HCT116 (cell line): ENCODE measurements around the gene UNC80. TPM values are rescaled to one million over a fixed set of nuclear protein-coding genes. Genes with fewer than 3 reads are reported as not detected.

ENCODE experiments used
- ATAC-seq: fragments of 200-7000 bp; cut with Tn5 transposase; 2 replicates; pipeline ENCODE4 v1.9.1; 2020; ENCODE audit warnings: mild to moderate bottlenecking, moderate library complexity
- BruUV-seq: library from RNA; stranded (reverse); fragments of 400-500 nt; replicated peaks from 2 replicates; lab custom pipeline; 2021; lab: Mats Ljungman, UMichigan
- CTCF ChIA-PET: fragments of 300-600 bp; sonication (Branson Sonifier 250); formaldehyde crosslinking; loops from one replicate; lab custom pipeline; 2021; ENCODE audit warnings: antibody characterized with exemption; lab: Charles Lee
- POLR2A ChIA-PET: fragments of 300-600, 350-600 bp; sonication (Branson Sonifier 250); formaldehyde crosslinking; loops from one replicate; lab custom pipeline; 2021; ENCODE audit warnings: antibody characterized with exemption; lab: Charles Lee
- RAD21 ChIA-PET, 2 experiments: fragments of 300-600 bp; sonication (Branson Sonifier 250); formaldehyde crosslinking; loops; one replicate each; lab custom pipeline; 2023; ENCODE audit warnings: low total read pairs in 2 of 2; ENCODE audit not compliant: uncharacterized antibody in 2 of 2, unreplicated experiment in 2 of 2, low non-redundant PET in 1 of 2; lab: Charles Lee
- DNase-seq: peaks from one replicate; pipeline ENCODE4 v3.0.0-alpha.2; 2010; ENCODE audit warnings: low read depth, low spot score
- H2AFZ ChIP-seq: fragments of 200-600 bp; shearing (Covaris generic), sonication (generic); 2 replicates; pipeline ENCODE4 v1.6.1; 2017; ENCODE audit warnings: low read depth, mixed run types, mixed read lengths, antibody characterized with exemption, low read length; ENCODE audit not compliant: poor library complexity, severe bottlenecking
- H3K27ac ChIP-seq: 2 replicates; pipeline ENCODE4 v1.5.1; 2012; ENCODE audit warnings: low read depth, low read length
- H3K27me3 ChIP-seq: fragments of 200-600 bp; sonication (generic); 2 replicates; pipeline ENCODE4 v1.6.1; 2016; ENCODE audit warnings: mixed run types, low read length, mixed read lengths; ENCODE audit not compliant: insufficient read depth
- H3K36me3 ChIP-seq, 2 experiments: fragments of 200-500 bp in 1 of 2; fragments of 200-600 bp in 1 of 2; sonication (Bioruptor generic) in 1 of 2; sonication (generic) in 1 of 2; 2 replicates each; pipeline versions ENCODE4 v1.5.1 to v1.6.1; 2014 to 2016; ENCODE audit warnings: low read length in 2 of 2, inconsistent platforms in 1 of 2, mixed read lengths in 1 of 2, mixed run types in 1 of 2; ENCODE audit not compliant: insufficient read depth in 2 of 2, control insufficient read depth in 1 of 2
- H3K4me1 ChIP-seq, 2 experiments: fragments of 200-600 bp in 1 of 2; sonication (generic) in 1 of 2; 2 replicates each; pipeline versions ENCODE4 v1.5.1 to v1.6.1; 2012 to 2017; ENCODE audit warnings: low read length in 2 of 2, inconsistent platforms in 1 of 2, mild to moderate bottlenecking in 1 of 2, mixed read lengths in 1 of 2, mixed run types in 1 of 2, moderate library complexity in 1 of 2; ENCODE audit not compliant: insufficient read depth in 2 of 2, control insufficient read depth in 1 of 2
- H3K4me2 ChIP-seq: fragments of 200-600 bp; sonication (generic); 2 replicates; pipeline ENCODE4 v1.6.1; 2017; ENCODE audit warnings: mixed run types, low read length, mixed read lengths
- H3K4me3 ChIP-seq, 2 experiments: fragments of 200-600 bp in 1 of 2; sonication (generic) in 1 of 2; replicated peaks in 1 of 2; 2 replicates each; pipeline ENCODE4 v1.5.1; 2011 to 2016; ENCODE audit warnings: low read length in 2 of 2, control low read depth in 1 of 2, low read depth in 1 of 2, mild to moderate bottlenecking in 1 of 2, mixed read lengths in 1 of 2, mixed run types in 1 of 2
- H3K79me2 ChIP-seq: fragments of 200-600 bp; sonication (generic); 2 replicates; pipeline ENCODE4 v1.6.1; 2017; ENCODE audit warnings: mild to moderate bottlenecking, mixed run types, low read length, moderate library complexity, mixed read lengths; ENCODE audit not compliant: insufficient read depth
- H3K9ac ChIP-seq: fragments of 200-600 bp; sonication (generic); 2 replicates; pipeline ENCODE4 v1.6.1; 2016; ENCODE audit warnings: low read length, mixed read lengths
- H3K9me2 ChIP-seq: fragments of 200-600 bp; sonication (generic), shearing (Covaris generic); 2 replicates; pipeline ENCODE4 v1.6.1; 2017; ENCODE audit warnings: mixed run types, mild to moderate bottlenecking, moderate library complexity; ENCODE audit not compliant: insufficient read depth
- H3K9me3 ChIP-seq, 2 experiments: fragments of 200-500 bp in 1 of 2; fragments of 200-600 bp in 1 of 2; sonication (Bioruptor generic) in 1 of 2; sonication (generic) in 1 of 2; 2 replicates each; pipeline ENCODE4 v1.6.1; 2014 to 2017; ENCODE audit warnings: low read length in 2 of 2, mixed read lengths in 2 of 2, inconsistent platforms in 1 of 2, low read depth in 1 of 2, mild to moderate bottlenecking in 1 of 2, mixed run types in 1 of 2, moderate library complexity in 1 of 2; ENCODE audit not compliant: control insufficient read depth in 1 of 2, insufficient read depth in 1 of 2
- H4K20me1 ChIP-seq: fragments of 200-600 bp; sonication (generic), shearing (Covaris generic); 2 replicates; pipeline ENCODE4 v1.6.1; 2017; ENCODE audit warnings: mixed run types, mild to moderate bottlenecking, moderate library complexity; ENCODE audit not compliant: insufficient read depth
- CBX3 ChIP-seq: IDR thresholded peaks from 2 replicates; pipeline ENCODE4 v1.6.1; 2012; ENCODE audit warnings: low read depth
- CEBPB ChIP-seq: IDR thresholded peaks from 2 replicates; pipeline ENCODE4 v1.6.1; 2012; ENCODE audit warnings: low read depth
- EGR1 ChIP-seq: IDR thresholded peaks from 2 replicates; pipeline ENCODE4 v1.6.1; 2012; ENCODE audit warnings: low read depth
- ELF1 ChIP-seq: IDR thresholded peaks from 2 replicates; pipeline ENCODE4 v1.6.1; 2012; ENCODE audit warnings: low read depth, borderline replicate concordance
- EZH2 ChIP-seq: fragments of 200-600 bp; sonication (generic); IDR thresholded peaks from 2 replicates; pipeline ENCODE4 v1.6.1; 2017; ENCODE audit warnings: antibody characterized with exemption, mixed run types
- EZH2phosphoT487 ChIP-seq: fragments of 200-600 bp; IDR thresholded peaks from 2 replicates; pipeline ENCODE4 v1.6.1; 2018; ENCODE audit warnings: antibody characterized with exemption, borderline replicate concordance
- FOSL1 ChIP-seq: IDR thresholded peaks from 2 replicates; pipeline ENCODE4 v1.6.1; 2012; ENCODE audit warnings: low read depth
- JUND ChIP-seq: IDR thresholded peaks from 2 replicates; pipeline ENCODE4 v1.6.1; 2012
- POLR2A ChIP-seq: IDR thresholded peaks from 2 replicates; pipeline ENCODE4 v1.7.0; 2011; ENCODE audit warnings: borderline replicate concordance; ENCODE audit not compliant: insufficient read depth, insufficient read length; ENCODE audit errors: extremely low read depth
- RAD21 ChIP-seq: IDR thresholded peaks from 2 replicates; pipeline ENCODE4 v1.6.1; 2012; ENCODE audit warnings: low read depth, mild to moderate bottlenecking
- SIN3A ChIP-seq: IDR thresholded peaks from 2 replicates; pipeline ENCODE4 v1.6.1; 2012; ENCODE audit warnings: low read depth
- SP1 ChIP-seq: IDR thresholded peaks from 2 replicates; pipeline ENCODE4 v1.6.1; 2012; ENCODE audit warnings: low read depth
- SRF ChIP-seq: IDR thresholded peaks from 2 replicates; pipeline ENCODE4 v1.6.1; 2012; ENCODE audit warnings: low read depth
- TCF7L2 ChIP-seq: IDR thresholded peaks from 2 replicates; pipeline ENCODE4 v1.7.0; 2011; ENCODE audit warnings: borderline replicate concordance, inconsistent platforms; ENCODE audit not compliant: insufficient read depth, insufficient read length; ENCODE audit errors: extremely low read depth
- ZFX ChIP-seq: fragments of 450-650 bp; IDR thresholded peaks from 2 replicates; pipeline ENCODE4 v1.6.1; 2017
- intact Hi-C: fragments of 100-400 bp; cut with micrococcal nuclease; formaldehyde crosslinking; loops from 2 replicates; pipeline ENCODE4 v1.10.0; 2022
- total RNA-seq: library from RNA; stranded (reverse); gene quantifications from one replicate; pipeline ENCODE4 v1.2.1, GENCODE V29; 2021; ENCODE audit not compliant: unreplicated experiment
- TF ChIP-seq, protein P1 (sequence below): IDR thresholded peaks from 2 replicates; pipeline ENCODE4 v1.6.1; 2012
- TF ChIP-seq, protein P2 (sequence below), 3 experiments: fragments of 200-600 bp in 1 of 3; sonication (generic) in 1 of 3; IDR thresholded peaks in 2 of 3; conservative IDR thresholded peaks in 1 of 3; 2 replicates each; pipeline ENCODE4 v1.5.1; 2012 to 2017; ENCODE audit warnings: low read depth in 2 of 3, low read length in 2 of 3, antibody characterized with exemption in 1 of 3, borderline replicate concordance in 1 of 3, control low read depth in 1 of 3, mild to moderate bottlenecking in 1 of 3, mixed read lengths in 1 of 3, mixed run types in 1 of 3, moderate library complexity in 1 of 3; ENCODE audit not compliant: insufficient read depth in 1 of 3
- TF ChIP-seq, protein P3 (sequence below): IDR thresholded peaks from 2 replicates; pipeline ENCODE4 v1.6.1; 2011; ENCODE audit warnings: mild to moderate bottlenecking, low read length, moderate library complexity; ENCODE audit not compliant: insufficient replicate concordance; ENCODE audit errors: extremely low read depth

Gene UNC80
- total RNA-seq, 1 experiment from 2014 or later, result not detected

DNA sequence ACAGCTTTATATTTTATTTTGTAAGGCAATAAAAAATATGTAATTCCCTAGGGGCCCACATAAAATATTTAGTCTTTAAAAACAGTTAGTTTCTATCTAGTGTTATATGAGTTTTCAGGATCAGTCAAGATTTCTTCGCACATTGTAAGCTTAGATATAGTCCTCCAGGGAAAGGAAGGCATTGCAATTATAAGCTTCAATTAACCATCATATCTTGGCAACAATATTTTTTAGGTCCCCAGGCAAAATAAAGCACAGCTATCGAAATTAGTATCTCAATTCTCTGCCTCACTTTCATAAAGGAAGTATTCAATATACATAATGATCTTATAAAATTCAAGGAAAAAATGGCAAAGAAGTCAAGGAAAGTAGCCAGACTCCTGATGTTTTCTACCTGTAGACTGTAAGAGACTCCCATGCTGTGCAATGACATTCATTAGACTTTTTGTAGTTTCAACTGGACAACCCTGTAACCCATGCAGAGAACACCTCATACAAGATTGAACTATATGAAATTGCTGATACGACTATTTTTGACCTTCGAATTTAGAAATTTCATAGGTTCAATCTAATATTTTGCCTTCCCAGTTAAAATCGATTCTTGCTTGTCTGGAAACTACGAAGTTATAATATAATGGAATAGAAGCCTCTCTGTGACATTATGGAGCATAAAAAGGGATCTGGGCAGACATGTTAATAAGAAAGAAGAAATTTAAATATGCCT, 96.8 kb downstream of the UNC80 start:
- intact Hi-C loops, result no loop called here
- ChIA-PET RAD21 (no interaction called here), CTCF (no interaction called here), POLR2A (no interaction called here)
- ATAC-seq, result no peak
- Histone ChIP-seq H3K4me3 (no peak overlapping the region), H3K9me3 (no peaks in the 10 kb centered on the region), H3K9ac (no peak overlapping the region), H3K79me2 (no peaks in the 10 kb centered on the region), H3K27ac (no peak overlapping the region), H3K4me2 (no peak overlapping the region), H3K4me1 (no peaks in the 10 kb centered on the region), H2AFZ (no peak overlapping the region), H3K27me3 (no peaks in the 10 kb centered on the region), H3K36me3 (no peaks in the 10 kb centered on the region), H3K9me2 (no peaks in the 10 kb centered on the region), H4K20me1 (no peaks in the 10 kb centered on the region)
- no TSS peak for BruUV-seq
- TF ChIP-seq RAD21 (no peak), EZH2phosphoT487 (no peak), POLR2A (no peak)
- TF ChIP-seq, protein P1, sequence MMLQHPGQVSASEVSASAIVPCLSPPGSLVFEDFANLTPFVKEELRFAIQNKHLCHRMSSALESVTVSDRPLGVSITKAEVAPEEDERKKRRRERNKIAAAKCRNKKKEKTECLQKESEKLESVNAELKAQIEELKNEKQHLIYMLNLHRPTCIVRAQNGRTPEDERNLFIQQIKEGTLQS, result no peak
- no peak for DNase-seq

DNA sequence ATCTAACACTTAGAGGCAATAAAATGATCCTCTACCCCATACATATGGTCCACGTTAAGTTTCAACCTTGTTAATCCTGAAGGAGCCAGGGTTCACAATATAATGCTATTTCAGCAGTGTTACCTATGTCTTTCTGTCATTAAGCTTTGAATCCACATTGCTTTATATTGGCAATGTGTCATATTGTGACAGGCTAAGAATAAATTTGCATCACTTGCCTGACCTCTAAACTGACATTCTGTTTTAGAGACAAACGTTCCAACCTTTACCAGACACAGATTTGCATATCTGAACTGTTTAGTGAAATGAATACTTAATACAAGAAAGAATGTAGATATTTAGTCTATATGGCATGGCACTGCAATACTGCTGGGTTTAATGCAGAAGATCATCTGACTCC, 98.4 kb downstream of the UNC80 start:
- intact Hi-C loops, result no loop called here
- H3K4me1 ChIP-seq, result no peaks in the 10 kb centered on the region
- ChIA-PET RAD21 (no interaction called here), CTCF (no interaction called here), POLR2A (no interaction called here)
- H3K27ac ChIP-seq, result no peak overlapping the region
- H3K9ac ChIP-seq, result no peak overlapping the region
- no peaks in the 10 kb centered on the region for H3K79me2 ChIP-seq
- H4K20me1 ChIP-seq, result no peaks in the 10 kb centered on the region
- ATAC-seq, result no peak
- no peak for DNase-seq
- no peaks in the 10 kb centered on the region for H3K9me3 ChIP-seq
- H3K27me3 ChIP-seq, result no peaks in the 10 kb centered on the region
- no TSS peak for BruUV-seq
- H2AFZ ChIP-seq, result no peak overlapping the region
- no peaks in the 10 kb centered on the region for H3K36me3 ChIP-seq
- no peak overlapping the region for H3K4me2 ChIP-seq
- no peaks in the 10 kb centered on the region for H3K9me2 ChIP-seq
- no peak overlapping the region for H3K4me3 ChIP-seq
- TF ChIP-seq SIN3A, result no peak
- no peak for TF ChIP-seq SRF
- no peak for TF ChIP-seq POLR2A
- TF ChIP-seq, protein P2, sequence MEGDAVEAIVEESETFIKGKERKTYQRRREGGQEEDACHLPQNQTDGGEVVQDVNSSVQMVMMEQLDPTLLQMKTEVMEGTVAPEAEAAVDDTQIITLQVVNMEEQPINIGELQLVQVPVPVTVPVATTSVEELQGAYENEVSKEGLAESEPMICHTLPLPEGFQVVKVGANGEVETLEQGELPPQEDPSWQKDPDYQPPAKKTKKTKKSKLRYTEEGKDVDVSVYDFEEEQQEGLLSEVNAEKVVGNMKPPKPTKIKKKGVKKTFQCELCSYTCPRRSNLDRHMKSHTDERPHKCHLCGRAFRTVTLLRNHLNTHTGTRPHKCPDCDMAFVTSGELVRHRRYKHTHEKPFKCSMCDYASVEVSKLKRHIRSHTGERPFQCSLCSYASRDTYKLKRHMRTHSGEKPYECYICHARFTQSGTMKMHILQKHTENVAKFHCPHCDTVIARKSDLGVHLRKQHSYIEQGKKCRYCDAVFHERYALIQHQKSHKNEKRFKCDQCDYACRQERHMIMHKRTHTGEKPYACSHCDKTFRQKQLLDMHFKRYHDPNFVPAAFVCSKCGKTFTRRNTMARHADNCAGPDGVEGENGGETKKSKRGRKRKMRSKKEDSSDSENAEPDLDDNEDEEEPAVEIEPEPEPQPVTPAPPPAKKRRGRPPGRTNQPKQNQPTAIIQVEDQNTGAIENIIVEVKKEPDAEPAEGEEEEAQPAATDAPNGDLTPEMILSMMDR (IDR thresholded peaks at IDR 0.05 in 2 of 3, conservative IDR thresholded peaks at IDR 0.05 in 1 of 3; ENCODE audit: borderline replicate concordance in 1 of 3, insufficient read depth in 1 of 3, low read depth in 2 of 3, low read length in 2 of 3), result no peak
- TF ChIP-seq FOSL1, result no peak
- TF ChIP-seq EGR1, result no peak
- no peak for TF ChIP-seq CBX3
- TF ChIP-seq, protein P3, sequence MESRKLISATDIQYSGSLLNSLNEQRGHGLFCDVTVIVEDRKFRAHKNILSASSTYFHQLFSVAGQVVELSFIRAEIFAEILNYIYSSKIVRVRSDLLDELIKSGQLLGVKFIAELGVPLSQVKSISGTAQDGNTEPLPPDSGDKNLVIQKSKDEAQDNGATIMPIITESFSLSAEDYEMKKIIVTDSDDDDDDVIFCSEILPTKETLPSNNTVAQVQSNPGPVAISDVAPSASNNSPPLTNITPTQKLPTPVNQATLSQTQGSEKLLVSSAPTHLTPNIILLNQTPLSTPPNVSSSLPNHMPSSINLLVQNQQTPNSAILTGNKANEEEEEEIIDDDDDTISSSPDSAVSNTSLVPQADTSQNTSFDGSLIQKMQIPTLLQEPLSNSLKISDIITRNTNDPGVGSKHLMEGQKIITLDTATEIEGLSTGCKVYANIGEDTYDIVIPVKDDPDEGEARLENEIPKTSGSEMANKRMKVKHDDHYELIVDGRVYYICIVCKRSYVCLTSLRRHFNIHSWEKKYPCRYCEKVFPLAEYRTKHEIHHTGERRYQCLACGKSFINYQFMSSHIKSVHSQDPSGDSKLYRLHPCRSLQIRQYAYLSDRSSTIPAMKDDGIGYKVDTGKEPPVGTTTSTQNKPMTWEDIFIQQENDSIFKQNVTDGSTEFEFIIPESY, result no peak
- TF ChIP-seq ELF1, result no peak
- no peak for TF ChIP-seq EZH2phosphoT487
- TF ChIP-seq SP1, result no peak
- TF ChIP-seq ZFX, result no peak
- TF ChIP-seq JUND, result no peak
- no peak for TF ChIP-seq TCF7L2
- TF ChIP-seq RAD21, result no peak
- no peak for TF ChIP-seq CEBPB
- no peak for TF ChIP-seq EZH2
